HG02642 (cell line): ENCODE measurements around the gene FGF14.
"Not testable (repeated sequence)": the region's sequence is repeated elsewhere in the genome, so short reads cannot be mapped to it uniquely, and the experiment has no call there.

ENCODE experiments used
- ATAC-seq: cut with Tn5 transposase; IDR thresholded peaks from one replicate; pipeline ENCODE4 v1.9.1; 2021; ENCODE audit warnings: mild to moderate bottlenecking; ENCODE audit not compliant: unreplicated experiment, poor library complexity

Gene FGF14

DNA sequence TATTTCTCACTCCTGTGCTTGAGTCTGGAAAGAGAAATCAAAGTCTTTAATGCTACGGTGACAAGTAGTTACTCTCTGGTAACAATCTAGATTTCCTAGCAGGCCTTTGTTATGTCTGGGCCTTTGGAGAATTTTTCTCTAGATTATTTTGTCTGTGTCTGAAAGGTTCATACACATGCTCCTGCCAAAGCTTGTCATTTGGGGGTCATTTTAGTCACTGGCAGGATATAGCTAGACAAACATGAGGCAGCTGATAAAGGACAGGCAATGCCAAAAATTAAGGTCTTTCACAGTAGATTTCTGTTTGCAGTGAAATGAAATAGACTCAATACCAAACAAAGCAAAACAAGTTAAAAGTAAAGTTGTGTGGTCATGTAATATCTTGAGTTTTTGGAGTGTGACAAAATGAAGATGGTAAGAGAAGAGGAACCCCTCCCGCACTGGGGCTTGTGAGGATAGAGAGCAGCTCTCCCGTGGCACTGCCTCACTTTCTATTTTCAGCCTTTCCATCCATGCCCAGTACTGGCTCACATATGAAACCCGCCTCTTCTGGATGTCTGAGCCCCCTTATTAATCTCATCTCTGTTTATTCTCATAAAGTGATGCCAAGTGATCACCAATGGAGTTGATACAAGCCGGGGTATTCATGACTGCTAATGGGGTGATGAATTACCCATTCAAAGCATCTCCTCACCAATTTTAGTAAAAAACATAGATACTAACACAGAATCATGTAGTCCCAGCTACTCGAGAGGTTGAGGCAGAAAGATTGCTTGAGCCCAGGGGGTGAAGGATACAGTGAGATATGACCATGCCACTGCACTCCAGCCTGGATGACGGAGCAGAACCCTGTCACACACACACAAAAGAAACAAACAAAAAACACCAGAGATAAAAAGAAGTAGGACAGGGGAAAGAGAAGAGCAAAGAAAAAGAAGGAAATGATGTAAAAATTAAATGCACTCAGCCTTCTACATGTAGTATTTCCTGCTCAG is 389.3 kb downstream of the FGF14 start:
- no peak for ATAC-seq

DNA sequence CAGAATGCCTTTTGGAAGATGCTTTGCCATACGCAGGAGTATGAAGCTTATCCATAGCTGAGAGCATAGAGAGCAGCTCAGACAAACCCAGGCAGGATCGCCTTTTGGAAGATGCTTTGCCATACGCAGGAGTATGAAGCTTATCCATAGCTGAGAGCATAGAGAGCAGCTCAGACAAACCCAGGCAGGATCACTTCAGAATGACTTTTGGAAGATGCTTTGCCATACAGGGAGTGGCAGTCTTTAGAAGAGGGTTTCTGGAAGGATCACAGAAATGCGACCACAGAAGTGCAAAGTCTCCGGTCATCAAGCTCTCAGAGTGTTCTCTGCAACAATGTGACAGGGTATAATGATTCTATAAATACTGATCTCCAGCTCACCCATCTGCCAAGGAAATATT is 390.4 kb downstream of the FGF14 start:
- not testable (repeated sequence) for ATAC-seq

DNA sequence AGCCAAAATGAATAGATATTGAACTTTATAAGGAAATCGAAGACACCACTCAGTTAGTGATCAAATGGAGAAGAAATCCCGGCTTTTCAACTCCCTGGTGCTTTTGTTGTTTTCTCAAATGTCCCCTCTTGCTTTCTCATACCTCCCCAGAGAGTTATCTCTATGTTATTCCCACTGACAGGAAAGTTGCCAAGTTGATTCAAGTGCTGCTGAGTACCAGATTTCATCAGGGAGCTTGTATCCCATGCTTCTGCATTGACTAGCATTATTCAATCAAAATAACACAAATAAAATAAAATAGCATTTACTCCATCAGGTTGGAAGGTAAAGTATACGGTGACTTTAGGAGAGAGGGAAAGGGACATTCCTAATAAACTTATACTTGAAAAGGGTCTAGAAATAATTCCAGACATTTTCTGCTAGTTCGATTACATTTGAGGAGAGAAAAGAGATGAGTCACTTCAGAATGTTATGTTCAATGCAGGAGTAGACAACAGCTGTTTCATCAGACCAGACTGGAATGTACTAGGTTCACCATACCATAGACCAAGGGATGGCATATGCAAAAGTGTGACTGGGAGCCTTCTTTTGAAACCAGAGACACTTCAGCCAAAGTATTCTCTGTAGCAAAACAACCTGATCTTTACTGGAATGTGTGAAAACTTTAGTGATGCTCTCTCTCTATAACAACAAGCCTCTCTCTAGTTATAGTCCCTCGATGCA is 397.8 kb downstream of the FGF14 start:
- ATAC-seq, result no peak

DNA sequence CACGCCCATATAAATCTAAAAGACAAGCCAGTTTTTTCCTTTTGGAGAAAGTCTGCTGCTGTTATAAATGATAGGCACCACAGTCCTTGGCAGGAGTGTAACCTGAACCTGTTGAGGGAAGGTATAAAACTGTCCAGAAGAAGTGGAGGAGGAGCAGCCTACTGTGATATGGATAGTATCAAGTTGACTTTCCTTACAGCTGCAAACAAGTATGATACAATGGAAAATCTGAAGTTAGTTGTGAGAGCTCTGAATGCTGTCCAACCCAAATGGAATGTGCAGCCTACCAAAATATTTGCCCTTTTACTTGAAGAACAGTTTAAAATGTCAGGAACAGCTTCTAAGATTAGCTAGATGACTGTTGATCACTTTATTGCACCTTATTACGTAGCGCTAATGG is 399.6 kb downstream of the FGF14 start:
- ATAC-seq, result no peak

- no peak for ATAC-seq
Measured at GRCh38 chr13:102000764-102001163, 401.1 kb downstream of the FGF14 start.

DNA sequence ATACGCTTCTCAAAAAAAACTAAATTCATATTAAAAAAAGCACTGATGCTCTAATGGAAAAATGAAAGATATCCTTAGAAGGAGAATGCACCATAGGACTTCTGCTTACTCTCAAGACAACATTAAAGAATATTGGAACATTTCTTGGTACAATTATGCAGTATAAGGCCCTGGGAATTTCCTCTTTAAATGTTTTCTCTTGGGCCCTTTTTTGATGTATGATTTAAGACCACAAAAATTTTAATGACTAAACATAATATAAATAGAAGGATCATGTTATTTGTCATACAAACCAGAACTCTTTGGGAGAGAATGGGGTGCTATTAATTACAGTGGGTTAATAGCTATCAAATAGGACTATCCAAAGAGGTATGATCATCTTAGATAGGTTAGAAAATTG is 403.7 kb downstream of the FGF14 start:
- ATAC-seq, result no peak

- ATAC-seq, result no peak
Measured at GRCh38 chr13:101996954-101997353, 404.9 kb downstream of the FGF14 start.

DNA sequence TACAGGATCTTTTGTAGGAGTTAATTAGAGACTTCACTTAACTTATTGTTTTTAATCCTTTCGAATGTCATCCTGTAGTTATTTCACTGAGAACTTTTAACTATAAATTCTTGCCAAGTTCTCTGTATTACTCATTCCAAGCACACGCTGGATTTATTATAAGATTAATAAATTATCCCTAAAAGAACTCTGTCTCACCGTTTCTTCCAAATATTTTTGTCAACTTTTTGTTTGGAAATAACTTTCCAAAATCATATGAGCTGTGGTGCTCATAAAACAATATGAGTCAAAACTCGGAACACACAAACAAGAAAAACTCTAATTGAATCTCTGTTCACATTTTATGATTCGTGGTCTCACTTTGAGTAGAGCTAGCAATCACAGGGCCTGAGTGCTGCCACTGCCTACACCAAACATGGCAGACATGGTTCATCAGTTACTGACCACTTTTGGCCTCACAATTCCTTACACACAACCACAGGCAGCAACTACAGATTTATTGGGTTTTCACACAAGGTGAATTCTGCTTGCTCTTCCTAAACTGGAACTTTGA is 412.0 kb downstream of the FGF14 start:
- no peak for ATAC-seq

DNA sequence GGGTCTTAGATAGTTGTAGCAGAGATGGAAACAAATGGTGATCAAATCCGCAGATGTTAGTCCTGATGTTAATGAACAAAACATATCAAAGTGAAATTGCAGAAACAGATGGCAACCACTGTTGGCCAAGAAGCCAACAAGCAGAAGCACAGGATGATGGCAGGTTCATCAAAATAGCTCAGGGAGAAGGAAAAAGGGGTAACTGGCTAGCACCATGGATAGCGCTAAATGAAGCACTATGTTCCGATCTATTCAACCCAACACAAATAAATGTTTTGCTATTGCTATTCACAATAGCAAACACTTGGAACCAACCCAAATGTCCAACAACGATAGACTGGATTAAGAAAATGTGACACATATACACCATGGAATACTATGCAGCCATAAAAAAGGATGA is 413.7 kb downstream of the FGF14 start:
- ATAC-seq, result no peak

DNA sequence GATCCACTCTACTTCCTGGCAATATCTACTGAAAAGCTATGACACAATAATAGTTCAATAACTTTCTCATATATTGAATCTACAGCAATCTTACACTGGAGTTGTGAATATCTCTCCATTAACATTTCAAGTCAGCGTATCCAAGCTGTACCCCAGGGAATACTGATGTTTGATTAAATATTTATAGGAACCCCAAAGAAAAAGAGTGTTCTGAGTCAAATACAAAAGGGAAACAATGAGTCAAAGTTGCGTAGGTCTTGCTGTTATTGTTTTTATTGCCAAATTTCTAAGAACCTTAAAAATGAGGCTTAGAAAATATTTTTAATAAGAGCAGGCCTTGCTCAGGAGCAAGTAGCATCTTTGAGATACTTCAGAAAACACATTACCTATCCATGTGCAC is 415.5 kb downstream of the FGF14 start:
- ATAC-seq, result no peak

- no peak for ATAC-seq
Measured at GRCh38 chr13:101985321-101985720, 416.5 kb downstream of the FGF14 start.

DNA sequence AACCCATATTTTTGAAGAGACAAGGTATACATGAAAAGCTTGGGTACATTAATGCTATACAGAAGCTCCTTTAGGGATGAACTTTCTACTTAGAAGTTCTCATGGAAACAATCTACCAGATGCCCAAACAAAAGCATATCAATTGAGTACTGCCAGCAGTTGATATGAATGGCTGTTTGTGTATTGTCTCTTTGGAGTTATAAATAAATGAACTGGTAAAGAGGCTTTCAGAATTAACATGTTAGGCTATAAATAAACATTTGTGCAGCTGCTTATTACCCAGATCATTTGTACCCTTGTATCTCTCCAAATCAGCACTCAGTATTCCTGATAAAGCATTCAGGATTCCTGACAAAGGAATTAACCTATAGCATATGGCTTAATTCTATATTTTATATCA is 418.9 kb downstream of the FGF14 start:
- ATAC-seq, result no peak

GRCh38 chr13:101979825-101980224 is 422.0 kb downstream of the FGF14 start:
- ATAC-seq, result no peak

- ATAC-seq, result no peak
Measured at GRCh38 chr13:101978552-101979315, 423.1 kb downstream of the FGF14 start.

- no peak for ATAC-seq
Measured at GRCh38 chr13:101977475-101977874, 424.4 kb downstream of the FGF14 start.

DNA sequence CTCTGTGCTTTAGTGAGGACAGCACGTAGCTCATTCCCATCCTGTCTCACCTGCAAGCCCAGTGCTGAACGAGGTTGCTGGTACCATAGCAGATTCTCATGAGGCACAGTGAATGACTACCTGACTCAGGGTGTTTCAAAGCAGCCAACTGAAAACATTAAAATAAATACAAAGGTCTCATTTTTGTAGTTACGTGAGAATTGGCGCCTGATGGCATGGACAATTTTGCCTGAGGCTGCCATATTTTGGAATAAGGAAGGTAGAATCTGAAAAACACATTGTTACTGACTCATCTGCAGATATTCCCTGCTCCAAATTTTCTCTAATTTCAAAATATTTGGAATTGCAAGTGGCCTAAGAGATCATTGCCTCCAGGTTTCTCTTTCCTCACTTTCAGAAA is 429.7 kb downstream of the FGF14 start:
- ATAC-seq, result no peak

DNA sequence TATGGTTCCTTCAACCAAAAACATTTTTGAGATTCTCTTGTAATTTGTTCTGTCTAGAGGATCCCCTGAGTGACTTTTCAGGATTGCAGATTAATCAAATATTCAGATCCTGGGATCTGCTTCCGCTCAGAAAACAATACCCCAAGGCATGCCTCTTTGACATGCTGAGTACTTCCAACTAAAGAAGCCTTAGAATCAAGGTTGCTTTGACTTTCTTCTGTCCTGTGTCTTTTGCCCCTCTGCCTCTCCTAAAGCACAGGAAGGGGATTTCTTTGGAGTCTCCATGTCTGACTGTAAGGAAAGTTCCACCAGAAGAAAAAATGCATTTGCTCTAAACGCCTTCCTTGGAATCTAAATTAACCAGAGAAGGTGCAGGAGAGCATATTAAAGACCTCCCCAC is 431.5 kb downstream of the FGF14 start:
- ATAC-seq, result no peak

DNA sequence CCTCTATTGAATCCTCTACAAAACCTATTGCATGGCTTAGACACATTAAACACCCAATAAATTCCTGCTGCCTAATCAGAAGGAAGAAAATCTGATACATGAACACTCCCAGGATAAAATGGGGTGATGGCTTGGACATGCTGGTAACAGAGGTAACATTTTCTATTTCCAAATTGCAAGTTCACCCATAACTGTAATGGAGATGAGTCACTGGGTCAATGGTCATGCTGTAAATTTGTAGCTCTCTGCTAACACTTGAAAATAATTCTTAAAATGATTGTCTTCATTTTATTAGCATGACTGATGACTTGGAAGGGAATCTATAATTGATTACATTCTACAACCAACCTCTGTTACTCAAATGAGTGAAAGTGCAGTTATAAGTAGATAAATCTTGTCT is 434.1 kb downstream of the FGF14 start:
- ATAC-seq, result no peak

DNA sequence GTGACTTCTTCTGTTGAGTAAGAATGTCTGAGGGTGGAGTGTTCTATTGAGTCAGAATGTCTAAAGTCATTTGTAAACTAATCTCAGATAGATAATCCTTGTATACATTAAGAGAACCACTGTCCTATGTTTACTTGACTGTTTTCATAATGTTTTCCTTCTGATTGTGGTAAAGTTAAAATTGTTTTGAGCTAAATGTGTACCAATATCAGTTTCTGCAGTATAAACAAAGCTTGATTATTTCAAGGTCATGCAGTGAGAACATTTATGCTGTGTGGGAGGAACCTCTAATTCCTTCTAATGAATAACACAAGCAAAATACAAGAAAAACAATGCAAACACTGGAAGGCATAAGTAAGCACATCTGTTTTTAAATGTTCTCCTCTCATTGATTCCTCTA is 434.6 kb downstream of the FGF14 start:
- no peak for ATAC-seq

DNA sequence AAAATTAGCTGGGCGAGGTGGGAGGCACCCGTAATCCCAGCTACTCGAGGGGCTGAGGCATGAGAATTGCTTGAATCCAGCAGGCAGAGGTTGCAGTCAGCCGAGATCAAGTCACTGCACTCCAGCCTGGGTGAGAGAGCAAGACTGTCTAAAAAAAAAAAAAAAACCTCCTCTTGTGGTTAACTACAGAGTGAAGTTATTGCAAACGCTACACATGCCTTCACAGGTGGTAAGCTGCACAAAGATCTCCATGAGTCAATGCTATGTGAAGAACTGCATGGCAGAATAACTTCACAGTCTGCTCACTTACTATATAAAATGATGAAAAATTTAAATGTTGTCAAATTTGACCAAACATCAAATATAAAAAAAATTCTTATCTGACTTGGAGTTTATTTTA is 436.8 kb downstream of the FGF14 start:
- ATAC-seq, result no peak
